GM12878 (cell line): ENCODE data around the gene DLGAP3. TPM values are rescaled to one million over a fixed set of nuclear protein-coding genes. Genes with fewer than 3 reads are reported as not detected.
A peak's percentile ranks its signal among the peaks of the same experiment; 100 is the strongest.

Source experiments
- ATF7 ChIP-seq: fragments of 450-650 bp; IDR thresholded peaks from 2 replicates; pipeline ENCODE4 v1.6.1; 2016; ENCODE audit warnings: low read depth, mild to moderate bottlenecking
- BCL11A ChIP-seq: IDR thresholded peaks from 2 replicates; pipeline ENCODE4 v1.6.1; 2011; ENCODE audit warnings: low read depth, low read length
- CREB1 ChIP-seq: IDR thresholded peaks from 2 replicates; pipeline ENCODE4 v1.6.1; 2012; ENCODE audit warnings: low read depth, mild to moderate bottlenecking, inconsistent platforms
- FOS ChIP-seq: IDR thresholded peaks from 3 replicates; pipeline ENCODE4 v1.6.1; 2011; ENCODE audit warnings: borderline replicate concordance; ENCODE audit not compliant: insufficient read length; ENCODE audit errors: extremely low read depth
- NBN ChIP-seq: fragments of 450-650 bp; IDR thresholded peaks from 2 replicates; pipeline ENCODE4 v1.6.1; 2016
- PML ChIP-seq: IDR thresholded peaks from 2 replicates; pipeline ENCODE4 v1.6.1; 2012; ENCODE audit warnings: low read length, inconsistent platforms
- POLR2AphosphoS2 ChIP-seq: IDR thresholded peaks from 2 replicates; pipeline ENCODE4 v1.6.1; 2011; ENCODE audit warnings: low read depth, mild to moderate bottlenecking, low read length, improper control_type of control experiment, moderate library complexity
- SMAD1 ChIP-seq: fragments of 450-650 bp; IDR thresholded peaks from 2 replicates; pipeline ENCODE4 v1.6.1; 2018; ENCODE audit warnings: mild to moderate bottlenecking, low read depth; ENCODE audit not compliant: partially characterized antibody
- SMARCA5 ChIP-seq: fragments of 450-650 bp; IDR thresholded peaks from 2 replicates; pipeline ENCODE4 v1.6.1; 2017; ENCODE audit warnings: mild to moderate bottlenecking
- TCF12 ChIP-seq: IDR thresholded peaks from 2 replicates; pipeline ENCODE4 v1.6.1; 2011; ENCODE audit warnings: low read depth, mild to moderate bottlenecking, low read length
- ZNF24 ChIP-seq: fragments of 450-650 bp; IDR thresholded peaks from 2 replicates; pipeline ENCODE4 v1.6.1; 2017; ENCODE audit warnings: antibody characterized with exemption, mild to moderate bottlenecking
- ZNF274 ChIP-seq: IDR thresholded peaks from one replicate; pipeline ENCODE4 v1.8.0; 2011; ENCODE audit not compliant: insufficient read length, insufficient read depth
- polyA plus RNA-seq, 11 experiments: library from polyadenylated mRNA; depleted of rRNA in 4 of 11; unstranded in 6 of 11; stranded (reverse) in 5 of 11; fragments of >200 nt; fragmentation: Nextera tagmentation in 4 of 11; fragmentation: Illumina TruSeq in 1 of 11; extraction: Ambion mirVana in 4 of 11; extraction: Trizol in 1 of 11; gene quantifications; 1 replicate in 1 of 11; 2 replicates in 10 of 11; pipeline versions ENCODE4 v1.2.1 to v1.2.3, GENCODE V29; 2011 to 2016; ENCODE audit warnings: inconsistent platforms in 2 of 11, missing spikeins in 2 of 11, low read depth in 1 of 11
- total RNA-seq, 4 experiments: library from RNA; depleted of rRNA in 3 of 4; stranded (reverse); fragments of >200 nt in 3 of 4; fragmentation: Illumina TruSeq in 1 of 4; extraction: Trizol in 1 of 4; gene quantifications; 2 replicates each; pipeline versions ENCODE4 v1.2.1 to v1.2.3, GENCODE V29; 2013 to 2021
- TF ChIP-seq, protein P1 (sequence below): fragments of 150-350 bp; IDR thresholded peaks from 2 replicates; pipeline ENCODE4 v1.6.1; 2014; ENCODE audit warnings: mild to moderate bottlenecking, low read depth, low read length
- TF ChIP-seq, protein P2 (sequence below): IDR thresholded peaks from 2 replicates; pipeline ENCODE4 v1.6.1; 2011; ENCODE audit warnings: low read depth, low read length, improper control_type of control experiment, borderline replicate concordance
- TF ChIP-seq, protein P3 (sequence below): fragments of 150-350 bp; IDR thresholded peaks from 2 replicates; pipeline ENCODE4 v1.6.1; 2016; ENCODE audit warnings: low read depth, low read length
- TF ChIP-seq, protein P4 (sequence below): IDR thresholded peaks from 2 replicates; pipeline ENCODE4 v1.6.1; 2011; ENCODE audit warnings: borderline replicate concordance, low read depth, mild to moderate bottlenecking, moderate library complexity, low read length; ENCODE audit not compliant: insufficient read depth, poor library complexity, severe bottlenecking
- TF ChIP-seq, protein P5 (sequence below): IDR thresholded peaks from 2 replicates; pipeline ENCODE4 v1.6.1; 2011; ENCODE audit warnings: low read depth, mild to moderate bottlenecking, low read length, moderate library complexity, borderline replicate concordance; ENCODE audit errors: extremely low read depth
- TF ChIP-seq, protein P6 (sequence below): IDR thresholded peaks from 2 replicates; pipeline ENCODE4 v1.6.1; 2012; ENCODE audit warnings: low read depth, low read length, improper control_type of control experiment

Gene DLGAP3
- total and polyA plus RNA-seq, 10 of the 15 experiments (the other 5 are each of a cell fraction or from before 2014, with no cell fraction given) = 0.03 to 0.15 (median 0.08) TPM; not detected in 4

DNA sequence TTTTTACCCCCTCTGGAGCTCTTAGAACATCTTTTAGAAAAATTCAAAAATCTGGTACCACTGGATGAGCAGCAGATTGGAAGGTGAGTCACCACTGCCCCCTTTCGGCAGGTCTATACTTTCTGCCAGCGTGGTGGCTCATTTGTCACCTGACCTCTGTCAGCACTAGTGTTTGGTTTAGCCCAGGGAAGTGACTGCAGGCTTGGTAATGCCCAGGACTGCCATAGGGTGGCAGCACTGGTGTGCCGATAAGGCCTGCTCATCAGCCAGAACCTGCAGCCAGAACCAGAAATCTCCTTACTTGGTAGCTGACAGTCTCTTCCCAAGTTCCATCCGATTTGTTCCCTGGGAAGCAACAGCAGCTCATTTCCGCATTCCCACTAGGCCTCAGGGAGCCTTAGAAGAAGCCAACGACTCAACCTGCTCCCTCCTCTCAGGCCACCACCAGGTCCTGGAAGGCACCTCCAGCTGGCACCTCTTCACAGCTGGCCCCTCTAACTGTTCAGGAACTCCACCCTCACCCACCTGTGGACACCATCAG is 76.7 kb downstream of the DLGAP3 start (continued):
- TF ChIP-seq, protein P1, sequence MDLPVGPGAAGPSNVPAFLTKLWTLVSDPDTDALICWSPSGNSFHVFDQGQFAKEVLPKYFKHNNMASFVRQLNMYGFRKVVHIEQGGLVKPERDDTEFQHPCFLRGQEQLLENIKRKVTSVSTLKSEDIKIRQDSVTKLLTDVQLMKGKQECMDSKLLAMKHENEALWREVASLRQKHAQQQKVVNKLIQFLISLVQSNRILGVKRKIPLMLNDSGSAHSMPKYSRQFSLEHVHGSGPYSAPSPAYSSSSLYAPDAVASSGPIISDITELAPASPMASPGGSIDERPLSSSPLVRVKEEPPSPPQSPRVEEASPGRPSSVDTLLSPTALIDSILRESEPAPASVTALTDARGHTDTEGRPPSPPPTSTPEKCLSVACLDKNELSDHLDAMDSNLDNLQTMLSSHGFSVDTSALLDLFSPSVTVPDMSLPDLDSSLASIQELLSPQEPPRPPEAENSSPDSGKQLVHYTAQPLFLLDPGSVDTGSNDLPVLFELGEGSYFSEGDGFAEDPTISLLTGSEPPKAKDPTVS = 0 out of 2 replicates have a peak, but pooled peaks have one; percentile 43
- TF ChIP-seq SMARCA5 = peak; percentile 97
- no peak for TF ChIP-seq PML
- no peak for TF ChIP-seq ZNF24
- no peak for TF ChIP-seq CREB1
- TF ChIP-seq, protein P2, sequence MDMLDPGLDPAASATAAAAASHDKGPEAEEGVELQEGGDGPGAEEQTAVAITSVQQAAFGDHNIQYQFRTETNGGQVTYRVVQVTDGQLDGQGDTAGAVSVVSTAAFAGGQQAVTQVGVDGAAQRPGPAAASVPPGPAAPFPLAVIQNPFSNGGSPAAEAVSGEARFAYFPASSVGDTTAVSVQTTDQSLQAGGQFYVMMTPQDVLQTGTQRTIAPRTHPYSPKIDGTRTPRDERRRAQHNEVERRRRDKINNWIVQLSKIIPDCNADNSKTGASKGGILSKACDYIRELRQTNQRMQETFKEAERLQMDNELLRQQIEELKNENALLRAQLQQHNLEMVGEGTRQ = peak; percentile 57
- TF ChIP-seq SMAD1 = no peak
- TF ChIP-seq, protein P3, sequence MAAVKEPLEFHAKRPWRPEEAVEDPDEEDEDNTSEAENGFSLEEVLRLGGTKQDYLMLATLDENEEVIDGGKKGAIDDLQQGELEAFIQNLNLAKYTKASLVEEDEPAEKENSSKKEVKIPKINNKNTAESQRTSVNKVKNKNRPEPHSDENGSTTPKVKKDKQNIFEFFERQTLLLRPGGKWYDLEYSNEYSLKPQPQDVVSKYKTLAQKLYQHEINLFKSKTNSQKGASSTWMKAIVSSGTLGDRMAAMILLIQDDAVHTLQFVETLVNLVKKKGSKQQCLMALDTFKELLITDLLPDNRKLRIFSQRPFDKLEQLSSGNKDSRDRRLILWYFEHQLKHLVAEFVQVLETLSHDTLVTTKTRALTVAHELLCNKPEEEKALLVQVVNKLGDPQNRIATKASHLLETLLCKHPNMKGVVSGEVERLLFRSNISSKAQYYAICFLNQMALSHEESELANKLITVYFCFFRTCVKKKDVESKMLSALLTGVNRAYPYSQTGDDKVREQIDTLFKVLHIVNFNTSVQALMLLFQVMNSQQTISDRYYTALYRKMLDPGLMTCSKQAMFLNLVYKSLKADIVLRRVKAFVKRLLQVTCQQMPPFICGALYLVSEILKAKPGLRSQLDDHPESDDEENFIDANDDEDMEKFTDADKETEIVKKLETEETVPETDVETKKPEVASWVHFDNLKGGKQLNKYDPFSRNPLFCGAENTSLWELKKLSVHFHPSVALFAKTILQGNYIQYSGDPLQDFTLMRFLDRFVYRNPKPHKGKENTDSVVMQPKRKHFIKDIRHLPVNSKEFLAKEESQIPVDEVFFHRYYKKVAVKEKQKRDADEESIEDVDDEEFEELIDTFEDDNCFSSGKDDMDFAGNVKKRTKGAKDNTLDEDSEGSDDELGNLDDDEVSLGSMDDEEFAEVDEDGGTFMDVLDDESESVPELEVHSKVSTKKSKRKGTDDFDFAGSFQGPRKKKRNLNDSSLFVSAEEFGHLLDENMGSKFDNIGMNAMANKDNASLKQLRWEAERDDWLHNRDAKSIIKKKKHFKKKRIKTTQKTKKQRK = no peak
- no peak for TF ChIP-seq TCF12
- peak; percentile 54; the same call in 1 of the 2 replicates for TF ChIP-seq POLR2AphosphoS2
- TF ChIP-seq FOS = no peak
- TF ChIP-seq, protein P4, sequence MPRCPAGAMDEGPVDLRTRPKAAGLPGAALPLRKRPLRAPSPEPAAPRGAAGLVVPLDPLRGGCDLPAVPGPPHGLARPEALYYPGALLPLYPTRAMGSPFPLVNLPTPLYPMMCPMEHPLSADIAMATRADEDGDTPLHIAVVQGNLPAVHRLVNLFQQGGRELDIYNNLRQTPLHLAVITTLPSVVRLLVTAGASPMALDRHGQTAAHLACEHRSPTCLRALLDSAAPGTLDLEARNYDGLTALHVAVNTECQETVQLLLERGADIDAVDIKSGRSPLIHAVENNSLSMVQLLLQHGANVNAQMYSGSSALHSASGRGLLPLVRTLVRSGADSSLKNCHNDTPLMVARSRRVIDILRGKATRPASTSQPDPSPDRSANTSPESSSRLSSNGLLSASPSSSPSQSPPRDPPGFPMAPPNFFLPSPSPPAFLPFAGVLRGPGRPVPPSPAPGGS = no peak
- no peak for TF ChIP-seq BCL11A
- peak; percentile 81 for TF ChIP-seq NBN
- TF ChIP-seq, protein P5, sequence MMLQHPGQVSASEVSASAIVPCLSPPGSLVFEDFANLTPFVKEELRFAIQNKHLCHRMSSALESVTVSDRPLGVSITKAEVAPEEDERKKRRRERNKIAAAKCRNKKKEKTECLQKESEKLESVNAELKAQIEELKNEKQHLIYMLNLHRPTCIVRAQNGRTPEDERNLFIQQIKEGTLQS = peak; percentile 66; the same call in 1 of the 2 replicates
- TF ChIP-seq ATF7 = no peak
- TF ChIP-seq ZNF274 = no peak
- TF ChIP-seq, protein P6, sequence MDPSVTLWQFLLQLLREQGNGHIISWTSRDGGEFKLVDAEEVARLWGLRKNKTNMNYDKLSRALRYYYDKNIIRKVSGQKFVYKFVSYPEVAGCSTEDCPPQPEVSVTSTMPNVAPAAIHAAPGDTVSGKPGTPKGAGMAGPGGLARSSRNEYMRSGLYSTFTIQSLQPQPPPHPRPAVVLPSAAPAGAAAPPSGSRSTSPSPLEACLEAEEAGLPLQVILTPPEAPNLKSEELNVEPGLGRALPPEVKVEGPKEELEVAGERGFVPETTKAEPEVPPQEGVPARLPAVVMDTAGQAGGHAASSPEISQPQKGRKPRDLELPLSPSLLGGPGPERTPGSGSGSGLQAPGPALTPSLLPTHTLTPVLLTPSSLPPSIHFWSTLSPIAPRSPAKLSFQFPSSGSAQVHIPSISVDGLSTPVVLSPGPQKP = no peak
